OCI-LY3 (cell line): ENCODE data around the gene LRPAP1.

Experiments
- EZH2phosphoT487 ChIP-seq: fragments of 200-600 bp; shearing (Covaris generic); IDR thresholded peaks from 2 replicates; pipeline ENCODE4 v1.6.1; 2018; ENCODE audit warnings: antibody characterized with exemption, mixed run types, low read depth
- TF ChIP-seq, protein P1 (sequence below): fragments of 200-600, 300-600 bp; sonication (generic); IDR thresholded peaks from 2 replicates; pipeline ENCODE4 v1.5.1; 2014; ENCODE audit warnings: antibody characterized with exemption, low read length, low read depth

- TF ChIP-seq, protein P1, sequence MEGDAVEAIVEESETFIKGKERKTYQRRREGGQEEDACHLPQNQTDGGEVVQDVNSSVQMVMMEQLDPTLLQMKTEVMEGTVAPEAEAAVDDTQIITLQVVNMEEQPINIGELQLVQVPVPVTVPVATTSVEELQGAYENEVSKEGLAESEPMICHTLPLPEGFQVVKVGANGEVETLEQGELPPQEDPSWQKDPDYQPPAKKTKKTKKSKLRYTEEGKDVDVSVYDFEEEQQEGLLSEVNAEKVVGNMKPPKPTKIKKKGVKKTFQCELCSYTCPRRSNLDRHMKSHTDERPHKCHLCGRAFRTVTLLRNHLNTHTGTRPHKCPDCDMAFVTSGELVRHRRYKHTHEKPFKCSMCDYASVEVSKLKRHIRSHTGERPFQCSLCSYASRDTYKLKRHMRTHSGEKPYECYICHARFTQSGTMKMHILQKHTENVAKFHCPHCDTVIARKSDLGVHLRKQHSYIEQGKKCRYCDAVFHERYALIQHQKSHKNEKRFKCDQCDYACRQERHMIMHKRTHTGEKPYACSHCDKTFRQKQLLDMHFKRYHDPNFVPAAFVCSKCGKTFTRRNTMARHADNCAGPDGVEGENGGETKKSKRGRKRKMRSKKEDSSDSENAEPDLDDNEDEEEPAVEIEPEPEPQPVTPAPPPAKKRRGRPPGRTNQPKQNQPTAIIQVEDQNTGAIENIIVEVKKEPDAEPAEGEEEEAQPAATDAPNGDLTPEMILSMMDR = no peak
- no peak for TF ChIP-seq EZH2phosphoT487
Measured at GRCh38 chr4:3500111-3500510, 32.1 kb downstream of the LRPAP1 start.
